GM12872 (cell line): ENCODE measurements around the gene ATRAID.

Experiments used
- CTCF ChIP-seq: IDR thresholded peaks from 3 replicates; pipeline ENCODE4 v1.5.1; 2011; ENCODE audit warnings: low read depth, mild to moderate bottlenecking, low read length, moderate library complexity; ENCODE audit not compliant: insufficient read depth

Gene ATRAID

DNA sequence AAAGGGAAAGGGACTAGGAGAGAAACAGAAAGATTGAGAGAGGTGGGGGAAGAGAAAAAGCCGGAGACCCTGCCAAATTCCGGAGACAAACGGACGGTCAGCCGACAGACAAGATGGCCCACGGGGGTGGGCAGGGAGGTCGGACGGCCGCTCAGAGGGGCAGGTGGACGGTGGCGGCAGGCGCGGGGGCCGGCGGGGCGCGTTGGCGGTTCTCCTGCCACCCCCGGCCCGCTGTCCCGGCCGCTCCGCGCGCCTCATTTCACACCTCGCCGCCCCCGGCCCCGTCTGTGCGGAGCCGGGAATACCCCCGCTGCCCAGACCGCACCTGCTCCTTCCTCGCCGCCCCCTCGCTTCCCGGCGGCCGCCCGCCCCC is 50.1 kb downstream of the ATRAID start:
- no peak for TF ChIP-seq CTCF

DNA sequence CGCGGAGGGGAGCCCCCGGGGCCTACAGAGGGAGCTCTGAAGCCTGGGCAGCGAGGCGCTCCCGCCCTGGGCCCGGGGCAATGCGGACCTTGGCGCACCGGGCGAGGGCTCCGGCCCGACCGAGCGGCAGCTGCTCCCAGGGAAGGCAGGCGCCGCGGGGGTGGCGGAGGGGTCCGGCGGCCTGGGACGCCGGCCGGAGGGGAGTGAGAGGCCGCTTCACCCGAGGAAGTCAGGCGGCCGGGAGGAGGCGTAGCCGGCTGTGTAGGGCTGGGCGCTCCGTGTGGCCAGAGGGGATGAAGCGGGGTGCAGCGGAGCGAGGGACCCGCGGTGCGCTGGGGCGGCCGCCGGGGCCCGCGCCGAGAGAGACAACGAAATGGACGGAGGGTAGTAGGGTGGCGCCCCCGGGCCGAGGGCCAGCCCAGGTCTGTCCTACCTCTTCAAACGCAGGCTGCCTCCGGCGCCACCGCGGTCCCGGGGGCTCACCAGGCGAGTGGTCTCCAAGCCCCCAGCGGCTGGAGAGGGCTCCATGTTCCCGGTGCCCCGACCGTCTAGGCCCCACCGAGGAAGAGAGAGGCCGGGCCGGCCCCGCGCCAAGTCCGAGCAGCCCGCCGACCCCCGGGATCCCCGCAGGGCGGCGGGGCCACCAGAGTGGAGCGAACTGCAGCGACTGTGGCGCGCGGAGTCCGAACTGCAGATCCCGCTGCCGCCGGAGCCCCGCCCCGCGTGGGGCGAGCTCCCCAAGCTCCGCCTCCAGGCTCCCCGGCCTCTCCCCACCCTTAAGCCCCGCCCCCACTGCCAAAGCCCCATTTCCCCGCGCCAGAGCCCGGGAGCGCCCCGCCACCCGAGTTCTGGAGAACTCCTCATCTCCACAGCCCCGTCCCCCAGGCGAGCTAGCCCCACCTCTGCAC is 50.8 kb downstream of the ATRAID start, which contains the start of gene SLC30A3:
Gene SLC30A3 (minus strand): TSS at position 669 of the 908 bp plus-strand sequence. CDS start 141 bp downstream, at position 528.
- TF ChIP-seq CTCF, result no peak

DNA sequence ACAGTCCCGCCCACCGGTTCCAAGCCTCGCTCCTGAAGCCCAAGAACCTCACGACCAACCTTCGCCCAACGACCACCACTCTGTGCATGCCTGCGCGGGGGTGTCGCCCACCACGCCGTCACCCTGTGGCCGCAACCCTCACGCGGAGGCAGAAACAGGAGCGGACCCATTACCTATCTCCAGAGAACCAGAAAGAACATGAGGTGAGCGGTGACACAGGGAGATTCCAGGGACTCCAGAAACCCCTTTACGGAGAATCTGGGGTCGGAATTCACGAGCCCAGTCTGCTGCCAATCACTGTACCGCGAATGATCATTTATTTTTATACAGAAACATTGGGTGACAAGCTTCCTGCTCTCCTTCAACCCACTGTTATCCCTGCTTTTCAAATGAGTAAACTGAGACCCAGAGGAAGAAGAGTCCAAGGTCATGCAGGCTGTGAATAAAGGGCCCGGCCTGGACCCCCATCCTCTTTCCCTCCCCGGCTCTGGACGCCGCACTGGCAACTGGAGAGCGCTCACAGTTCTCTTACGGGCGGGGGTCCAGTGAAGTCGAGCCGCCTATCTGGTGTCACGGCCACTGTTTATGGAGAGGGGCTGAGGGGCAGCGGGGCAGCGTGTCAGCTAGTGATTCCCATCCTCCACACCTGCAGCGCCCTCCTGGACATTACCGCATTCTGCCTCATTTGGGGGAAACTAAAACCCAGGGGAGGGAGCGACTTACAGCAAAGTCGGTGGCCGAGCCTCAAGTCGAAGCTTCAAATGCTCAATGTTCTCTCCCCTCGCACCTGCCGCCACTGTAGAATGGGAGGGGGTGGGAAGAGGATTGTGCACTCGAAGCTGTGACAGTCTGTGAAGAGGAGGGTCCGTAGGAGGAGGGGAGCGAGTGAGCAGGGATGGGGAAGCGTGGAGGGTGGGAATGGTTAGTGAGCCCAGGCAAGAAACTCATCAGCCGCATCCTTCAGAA is 51.7 kb downstream of the ATRAID start:
- no peak for TF ChIP-seq CTCF

GRCh38 chr2:27264253-27264752 is 52.5 kb downstream of the ATRAID start:
- no peak for TF ChIP-seq CTCF

- TF ChIP-seq CTCF, result peak; percentile 74
These were observed 53.1 kb downstream of the ATRAID start for GRCh38 chr2:27264753-27265535.

- TF ChIP-seq CTCF, result no peak
These were observed 53.7 kb downstream of the ATRAID start for GRCh38 chr2:27265536-27265870.
